GM10847 (cell line): Measurements from ENCODE around the gene HS6ST1.

Source experiments
- POLR2A ChIP-seq: IDR thresholded peaks from 2 replicates; pipeline ENCODE4 v1.6.1; 2011; ENCODE audit not compliant: insufficient read length; ENCODE audit errors: extremely low read depth

Gene HS6ST1

GRCh38 chr2:128264881-128265607, 53.6 kb downstream of the HS6ST1 start:
- TF ChIP-seq POLR2A, result no peak

GRCh38 chr2:128263902-128264331, 54.8 kb downstream of the HS6ST1 start:
- TF ChIP-seq POLR2A, result no peak

GRCh38 chr2:128262315-128263253, 56.1 kb downstream of the HS6ST1 start:
- TF ChIP-seq POLR2A, result no peak

GRCh38 chr2:128261245-128262128, 57.2 kb downstream of the HS6ST1 start:
- no peak for TF ChIP-seq POLR2A

GRCh38 chr2:128260239-128261138, 58.2 kb downstream of the HS6ST1 start:
- no peak for TF ChIP-seq POLR2A

GRCh38 chr2:128259585-128259984, 59.1 kb downstream of the HS6ST1 start:
- TF ChIP-seq POLR2A, result no peak

- TF ChIP-seq POLR2A, result no peak
Measured at GRCh38 chr2:128258218-128258617, 60.5 kb downstream of the HS6ST1 start.

- TF ChIP-seq POLR2A, result no peak
Measured at GRCh38 chr2:128252501-128252900, 66.2 kb downstream of the HS6ST1 start.

- no peak for TF ChIP-seq POLR2A
Measured at GRCh38 chr2:128250229-128251025, 68.2 kb downstream of the HS6ST1 start.

- TF ChIP-seq POLR2A, result no peak
Measured at GRCh38 chr2:128249555-128249954, 69.1 kb downstream of the HS6ST1 start.

- no peak for TF ChIP-seq POLR2A
Measured at GRCh38 chr2:128245813-128246212, 72.9 kb downstream of the HS6ST1 start.

- TF ChIP-seq POLR2A, result no peak
Measured at GRCh38 chr2:128241896-128242295, 76.8 kb downstream of the HS6ST1 start.
